Epidermal melanocyte (primary cell): ENCODE results near the gene PET100.

ENCODE experiments used
- DNase-seq: peaks from one replicate; pipeline ENCODE4 v3.0.0; 2011; ENCODE audit warnings: low spot score; ENCODE audit not compliant: insufficient read length

The PET100 gene

DNA sequence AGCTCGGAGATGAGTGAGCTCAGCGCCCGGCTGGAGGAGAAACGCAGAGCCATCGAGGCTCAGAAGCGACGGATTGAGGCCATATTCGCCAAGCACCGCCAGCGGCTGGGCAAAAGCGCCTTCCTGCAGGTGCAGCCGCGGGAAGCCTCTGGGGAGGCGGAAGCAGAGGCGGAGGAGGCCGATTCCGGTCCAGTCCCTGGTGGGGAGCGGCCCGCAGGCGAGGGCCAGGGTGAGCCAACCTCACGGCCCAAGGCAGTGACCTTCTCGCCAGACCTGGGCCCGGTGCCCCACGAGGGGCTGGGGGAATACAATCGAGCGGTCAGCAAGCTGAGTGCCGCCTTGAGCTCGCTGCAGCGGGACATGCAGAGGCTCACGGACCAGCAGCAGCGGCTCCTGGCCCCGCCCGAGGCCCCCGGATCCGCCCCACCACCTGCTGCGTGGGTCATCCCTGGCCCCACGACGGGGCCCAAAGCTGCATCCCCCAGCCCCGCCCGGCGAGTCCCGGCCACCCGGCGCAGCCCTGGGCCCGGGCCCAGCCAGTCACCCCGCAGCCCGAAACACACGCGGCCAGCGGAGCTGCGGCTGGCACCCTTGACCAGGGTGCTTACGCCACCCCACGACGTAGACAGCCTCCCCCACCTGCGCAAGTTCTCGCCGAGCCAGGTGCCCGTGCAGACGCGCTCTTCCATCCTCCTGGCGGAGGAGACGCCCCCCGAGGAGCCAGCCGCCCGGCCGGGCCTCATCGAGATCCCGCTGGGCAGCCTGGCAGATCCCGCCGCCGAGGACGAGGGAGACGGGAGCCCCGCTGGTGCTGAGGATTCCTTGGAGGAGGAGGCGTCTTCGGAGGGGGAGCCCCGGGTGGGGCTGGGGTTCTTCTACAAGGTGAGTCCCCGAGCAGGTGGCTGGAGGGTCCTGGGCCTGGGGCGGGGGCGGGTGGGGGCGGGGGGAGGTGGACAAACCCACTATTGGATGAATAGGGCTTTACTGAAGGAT is 17.0 kb upstream of the PET100 start:
- DNase-seq: no peak

DNA sequence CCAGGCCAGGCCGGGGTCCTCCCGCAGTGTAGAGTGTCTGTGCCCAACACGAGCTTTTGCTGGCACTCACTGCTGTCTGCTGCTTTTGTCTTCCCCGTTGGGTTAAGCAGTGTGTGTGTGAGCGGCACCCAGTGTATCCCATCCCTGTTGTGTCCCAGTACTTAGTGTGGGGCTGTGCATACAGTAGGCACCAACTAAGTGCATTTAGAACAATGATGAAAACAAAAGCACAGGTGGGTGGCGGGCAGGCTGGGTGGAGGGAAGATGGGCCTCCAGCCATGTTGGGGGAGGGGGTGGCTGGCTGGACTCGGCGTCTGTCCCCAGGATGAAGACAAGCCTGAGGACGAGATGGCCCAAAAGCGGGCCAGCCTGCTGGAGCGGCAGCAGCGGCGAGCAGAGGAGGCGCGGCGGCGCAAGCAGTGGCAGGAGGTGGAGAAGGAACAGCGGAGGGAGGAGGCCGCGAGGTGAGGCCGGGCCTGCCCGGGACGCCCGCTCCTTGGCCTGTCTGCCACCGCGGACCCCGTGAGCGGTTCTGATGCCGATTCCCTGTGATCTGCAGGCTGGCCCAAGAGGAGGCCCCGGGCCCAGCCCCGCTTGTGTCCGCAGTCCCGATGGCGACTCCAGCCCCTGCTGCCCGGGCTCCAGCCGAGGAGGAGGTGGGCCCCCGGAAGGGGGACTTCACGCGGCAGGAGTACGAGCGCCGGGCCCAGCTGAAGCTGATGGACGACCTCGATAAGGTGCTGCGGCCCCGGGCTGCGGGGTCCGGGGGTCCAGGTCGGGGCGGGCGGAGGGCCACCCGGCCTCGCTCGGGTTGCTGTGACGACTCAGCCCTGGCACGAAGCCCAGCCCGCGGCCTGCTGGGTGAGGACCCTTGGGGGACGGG is 14.5 kb upstream of the PET100 start:
- no peak for DNase-seq

DNA sequence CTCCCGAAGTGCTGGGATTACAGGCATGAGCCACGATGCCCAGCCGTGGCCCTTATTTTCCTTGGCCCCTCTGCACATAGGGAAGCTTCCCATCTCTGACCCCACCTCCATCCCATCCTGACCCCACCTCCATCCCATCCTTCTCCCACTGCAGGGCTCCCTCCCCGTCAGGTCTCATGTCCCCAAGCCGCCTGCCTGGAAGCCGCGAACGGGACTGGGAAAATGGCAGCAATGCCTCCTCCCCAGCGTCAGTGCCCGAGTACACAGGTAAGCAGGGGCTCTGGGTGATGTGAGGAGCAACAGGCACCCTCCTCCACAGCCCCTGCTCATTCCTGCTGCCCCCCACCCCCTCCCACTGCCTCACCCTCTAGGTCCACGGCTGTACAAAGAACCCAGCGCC is 12.4 kb upstream of the PET100 start:
- DNase-seq: no peak

DNA sequence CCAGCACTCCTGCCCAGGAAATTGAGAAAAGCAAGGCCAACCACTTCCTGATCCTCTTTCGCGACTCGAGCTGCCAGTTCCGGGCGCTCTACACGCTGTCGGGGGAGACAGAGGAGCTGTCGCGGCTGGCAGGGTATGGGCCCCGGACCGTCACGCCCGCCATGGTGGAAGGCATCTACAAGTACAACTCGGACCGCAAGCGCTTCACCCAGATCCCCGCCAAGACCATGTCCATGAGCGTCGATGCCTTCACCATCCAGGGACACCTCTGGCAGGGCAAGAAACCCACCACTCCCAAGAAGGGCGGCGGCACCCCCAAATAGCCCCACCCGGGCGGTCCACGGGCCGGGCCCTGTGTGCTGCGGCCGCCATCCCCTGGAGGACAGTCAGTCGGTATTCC is 11.9 kb upstream of the PET100 start:
- DNase-seq: no peak

DNA sequence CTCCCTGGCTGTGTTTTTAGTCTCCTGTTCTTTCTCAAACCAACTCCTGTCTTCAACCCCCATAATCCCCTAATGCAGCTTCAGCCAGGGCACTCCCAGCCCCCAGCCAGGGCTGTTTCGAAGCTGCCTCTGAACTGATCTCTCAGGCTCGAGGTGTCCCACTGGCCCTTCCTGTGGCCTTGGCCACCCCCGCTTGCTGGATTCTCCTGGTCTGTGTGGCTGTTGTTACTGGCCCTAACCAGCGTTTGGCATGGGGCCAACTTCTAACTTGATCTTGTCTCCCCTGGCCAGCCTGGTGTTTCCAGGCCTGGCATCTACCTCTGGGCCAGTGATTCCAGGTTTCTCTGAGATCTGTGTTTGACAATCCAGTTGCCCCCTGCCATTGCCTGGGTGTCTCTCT is 11.2 kb upstream of the PET100 start:
- DNase-seq: no peak

- DNase-seq: no peak
These were observed 10.7 kb upstream of the PET100 start for GRCh38 chr19:7618771-7619510.

GRCh38 chr19:7619671-7620441 is 9.7 kb upstream of the PET100 start:
- no peak for DNase-seq

DNA sequence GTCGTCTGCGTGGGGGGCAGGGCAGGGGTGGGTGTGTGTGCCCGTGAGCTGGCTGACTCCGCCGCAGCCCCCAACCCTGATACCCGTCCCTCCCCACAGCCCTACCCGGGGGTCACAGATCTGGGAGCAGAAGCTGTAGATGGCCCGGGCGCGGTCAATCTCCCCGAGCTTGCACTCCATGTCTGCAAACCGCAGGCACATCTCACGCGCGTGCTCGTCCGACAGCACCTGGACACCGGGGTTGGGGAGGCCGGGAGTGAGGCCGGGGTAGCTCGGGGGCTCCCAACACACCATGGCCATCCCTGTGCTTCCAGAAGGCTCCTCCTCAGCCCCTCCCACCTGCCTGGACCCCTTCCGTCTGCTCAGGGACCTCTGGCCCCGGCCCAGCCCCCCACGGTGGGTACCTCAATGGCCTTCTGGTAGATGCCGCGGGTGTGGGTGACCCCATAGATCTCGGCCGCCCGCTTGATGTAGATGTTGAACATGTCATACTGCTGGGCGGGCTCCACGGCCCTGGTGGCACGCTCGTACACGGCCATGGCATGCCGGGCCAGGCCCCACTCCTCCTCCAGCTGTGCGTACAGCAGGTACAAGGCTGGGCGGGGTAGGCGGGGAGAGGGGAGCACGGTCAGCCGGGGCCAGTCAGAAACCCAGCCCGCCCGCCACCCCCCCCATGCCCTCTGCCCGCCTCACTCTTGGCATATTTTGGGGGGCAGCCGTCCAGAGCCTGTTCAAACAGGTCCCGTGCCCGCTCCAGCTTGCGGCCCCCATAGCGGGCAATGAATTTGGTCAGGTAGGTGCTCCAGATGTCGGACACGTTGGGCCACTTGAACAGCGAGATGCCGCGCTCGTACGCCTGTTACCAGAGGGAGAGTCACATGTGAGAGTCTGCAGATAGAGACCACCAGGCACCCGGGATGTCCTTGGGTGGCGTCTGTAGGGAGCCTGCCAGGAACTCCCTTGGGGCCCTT is 8.9 kb upstream of the PET100 start:
- no peak for DNase-seq

GRCh38 chr19:7622933-7623685 is 6.5 kb upstream of the PET100 start:
- no peak for DNase-seq

GRCh38 chr19:7623725-7624603 is 5.6 kb upstream of the PET100 start:
- DNase-seq: no peak

GRCh38 chr19:7624810-7625209 is 4.8 kb upstream of the PET100 start:
- DNase-seq: no peak

GRCh38 chr19:7625763-7626372 is 3.7 kb upstream of the PET100 start:
- DNase-seq: no peak

- no peak for DNase-seq
These were observed 2.4 kb upstream of the PET100 start for GRCh38 chr19:7627166-7627565.

- no peak for DNase-seq
These were observed 843 bp upstream of the PET100 start for GRCh38 chr19:7628589-7629311.

GRCh38 chr19:7631577-7631976 is 2.0 kb downstream of the PET100 start:
- DNase-seq: no peak

DNA sequence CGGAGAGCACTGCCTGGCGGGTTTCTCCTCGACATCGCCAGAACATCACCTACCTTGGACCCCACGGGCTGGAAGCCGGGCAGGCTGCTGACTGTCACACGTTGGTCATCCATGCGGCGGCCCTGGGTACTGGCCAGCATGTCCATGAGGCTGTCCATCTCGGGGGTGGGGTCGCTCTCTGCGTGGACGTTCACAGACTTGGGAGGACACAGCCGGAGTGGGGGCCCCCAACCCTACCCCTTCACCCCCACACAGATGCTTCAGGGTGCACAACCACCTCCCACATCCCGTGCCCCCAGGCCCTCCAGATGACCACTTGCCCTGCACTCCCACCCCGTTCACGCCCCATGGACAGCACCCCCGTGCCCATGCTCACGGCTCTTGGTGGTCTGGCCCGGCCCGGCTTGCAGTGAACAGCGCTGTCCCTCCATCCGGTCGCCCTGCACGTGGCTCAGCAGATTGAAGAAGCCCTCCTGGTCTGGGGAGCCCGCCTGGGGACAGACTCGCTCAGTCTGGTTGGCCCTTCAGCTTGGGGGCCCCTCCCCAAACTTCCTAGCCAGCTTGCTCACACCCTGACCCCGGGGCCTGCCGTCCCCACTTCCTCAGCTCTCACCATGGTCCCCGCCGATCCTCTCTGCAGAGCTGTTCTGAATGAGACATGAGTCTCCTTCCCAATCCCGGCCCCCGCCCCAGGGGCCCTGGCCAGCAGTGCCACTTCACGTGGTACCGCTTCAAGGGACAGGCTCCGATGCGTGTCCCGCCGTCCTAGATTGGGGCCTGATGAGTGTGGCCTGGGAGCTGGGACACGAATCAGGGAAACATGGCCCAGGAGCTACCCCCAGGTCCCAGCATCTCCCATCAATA is 3.0 kb downstream of the PET100 start:
- DNase-seq: no peak
